K562 (cell line): ENCODE measurements around the gene IER3IP1. TPM values are rescaled to one million over a fixed set of nuclear protein-coding genes. Genes with fewer than 3 reads are reported as not detected.

ENCODE experiments used
- ATAC-seq: fragments of 200-7000 bp; cut with Tn5 transposase; 3 replicates; pipeline ENCODE4 v1.9.1; 2020; ENCODE audit warnings: moderate library complexity
- BruUV-seq: library from RNA; stranded (reverse); fragments of 400-500 nt; replicated peaks from 2 replicates; lab custom pipeline; 2021; lab: Mats Ljungman, UMichigan
- CTCF ChIA-PET: fragments of 300-600 bp; formaldehyde crosslinking; extraction: SDS; loops from one replicate; lab custom pipeline; 2021; ENCODE audit warnings: low intra/inter-chr PET ratio; lab: Yijun Ruan, JAX
- POLR2A ChIA-PET: fragments of 300-600, 350-650 bp; sonication (Branson Sonifier 250); formaldehyde crosslinking; extraction: SDS; loops from one replicate; lab custom pipeline; 2021; ENCODE audit warnings: antibody characterized with exemption, inconsistent platforms; lab: Yijun Ruan, JAX
- DNase-seq, 4 experiments: peaks; one replicate each; pipeline versions ENCODE4 v3.0.0 to v3.0.0-alpha.2; 2011 to 2018; ENCODE audit warnings: low spot score in 3 of 4, mixed read lengths in 3 of 4; ENCODE audit errors: extremely low read depth in 1 of 4
- FAIRE-seq: peaks from 2 replicates; lab custom pipeline; 2011; peaks lifted over from hg19 to GRCh38; lab: Jason Lieb, UNC
- H2AFZ ChIP-seq: 2 replicates; pipeline ENCODE4 v1.6.0; 2011; ENCODE audit warnings: low read depth, low read length, control low read depth, inconsistent platforms
- H3K27ac ChIP-seq: fragments of 200-600 bp; 3 replicates; pipeline ENCODE4 v1.8.0; 2011; ENCODE audit warnings: low read depth, mild to moderate bottlenecking, control low read depth, inconsistent platforms, low read length, moderate library complexity, mixed read lengths; ENCODE audit errors: extremely low read depth
- H3K27me3 ChIP-seq, 2 experiments: fragments of 300-600 bp in 1 of 2; 2 replicates in 1 of 2; 3 replicates in 1 of 2; pipeline versions ENCODE4 v1.6.0 to v1.8.0; 2011; ENCODE audit warnings: inconsistent platforms in 2 of 2, low read length in 2 of 2, mild to moderate bottlenecking in 1 of 2, mixed read lengths in 1 of 2, moderate library complexity in 1 of 2; ENCODE audit not compliant: control insufficient read depth in 2 of 2, insufficient read depth in 2 of 2
- H3K36me3 ChIP-seq: fragments of 300-600 bp; 3 replicates; pipeline ENCODE4 v1.8.0; 2011; ENCODE audit warnings: mild to moderate bottlenecking, low read length, inconsistent platforms; ENCODE audit not compliant: control insufficient read depth, insufficient read depth
- H3K4me1 ChIP-seq, 2 experiments: fragments of 200-600 bp in 1 of 2; replicated peaks in 1 of 2; 2 replicates in 1 of 2; 3 replicates in 1 of 2; pipeline versions ENCODE4 v1.5.1 to v1.8.0; 2011; ENCODE audit warnings: inconsistent platforms in 2 of 2, low read length in 2 of 2, mild to moderate bottlenecking in 1 of 2, mixed read lengths in 1 of 2, moderate library complexity in 1 of 2; ENCODE audit not compliant: control insufficient read depth in 2 of 2, insufficient read depth in 2 of 2
- H3K4me2 ChIP-seq: 2 replicates; pipeline ENCODE4 v1.6.1; 2011; ENCODE audit warnings: low read length, control low read depth, inconsistent platforms, mixed read lengths; ENCODE audit not compliant: insufficient read depth
- H3K4me3 ChIP-seq: fragments of 200-600 bp; sonication (generic), shearing (Covaris generic); 2 replicates; pipeline ENCODE4 v1.5.1; 2016; ENCODE audit warnings: control low read depth, inconsistent platforms
- H3K79me2 ChIP-seq: fragments of 200-600 bp; 3 replicates; pipeline ENCODE4 v1.8.0; 2011; ENCODE audit warnings: low read length, inconsistent platforms; ENCODE audit not compliant: control insufficient read depth, insufficient read depth
- H3K9ac ChIP-seq, 2 experiments: 2 replicates each; pipeline versions ENCODE4 v1.6.0 to v1.6.1; 2011; ENCODE audit warnings: low read depth in 2 of 2, low read length in 2 of 2, control low read depth in 1 of 2, inconsistent platforms in 1 of 2, mild to moderate bottlenecking in 1 of 2, mixed read lengths in 1 of 2; ENCODE audit not compliant: insufficient read depth in 1 of 2
- H3K9me1 ChIP-seq: one replicate; pipeline ENCODE4 v1.6.0; 2011; ENCODE audit warnings: inconsistent platforms, mild to moderate bottlenecking, low read length, moderate library complexity; ENCODE audit not compliant: control insufficient read depth, insufficient read depth
- H3K9me3 ChIP-seq: replicated peaks from 2 replicates; pipeline ENCODE4 v1.5.1; 2011; ENCODE audit warnings: low read depth, low read length, inconsistent platforms; ENCODE audit not compliant: control insufficient read depth, insufficient read depth
- H4K20me1 ChIP-seq: replicated peaks from 2 replicates; pipeline ENCODE4 v1.6.1; 2011; ENCODE audit warnings: low read length, inconsistent platforms, mixed read lengths; ENCODE audit not compliant: control insufficient read depth, insufficient read depth
- BRD9 ChIP-seq: fragments of 450-650 bp; IDR thresholded peaks from 2 replicates; pipeline ENCODE4 v1.6.1; 2018; ENCODE audit warnings: low read depth; ENCODE audit not compliant: partially characterized antibody
- FOS ChIP-seq: IDR thresholded peaks from 3 replicates; pipeline ENCODE4 v1.6.1; 2011; ENCODE audit not compliant: insufficient read length; ENCODE audit errors: extremely low read depth
- GABPB1 ChIP-seq: sonication (generic); formaldehyde crosslinking; IDR thresholded peaks from 2 replicates; pipeline ENCODE4 v1.8.0; 2022; ENCODE audit warnings: mild to moderate bottlenecking, missing genetic modification reagents
- IRF2 ChIP-seq: sonication (generic); formaldehyde crosslinking; IDR thresholded peaks from 2 replicates; pipeline ENCODE4 v1.8.1; 2022; ENCODE audit warnings: mild to moderate bottlenecking, missing genetic modification reagents
- JUND ChIP-seq, 2 experiments: IDR thresholded peaks; 2 replicates in 1 of 2; 3 replicates in 1 of 2; pipeline ENCODE4 v1.6.1; 2011; ENCODE audit warnings: borderline replicate concordance in 2 of 2, low read depth in 2 of 2, low read length in 2 of 2, improper control_type of control experiment in 1 of 2, missing biosample characterization in 1 of 2, missing genetic modification characterization in 1 of 2, missing genetic modification reagents in 1 of 2
- MTA1 ChIP-seq: fragments of 450-650 bp; IDR thresholded peaks from 2 replicates; pipeline ENCODE4 v1.6.1; 2017; ENCODE audit warnings: borderline replicate concordance
- OTX1 ChIP-seq: fragments of 450-650 bp; formaldehyde crosslinking; IDR thresholded peaks from 2 replicates; pipeline ENCODE4 v1.4.0; 2022; ENCODE audit warnings: mild to moderate bottlenecking
- PHF8 ChIP-seq: fragments of 200-600 bp; sonication (generic); IDR thresholded peaks from 2 replicates; pipeline ENCODE4 v1.6.1; 2012; ENCODE audit warnings: mixed run types, mild to moderate bottlenecking, inconsistent platforms, low read length, moderate library complexity, borderline replicate concordance
- RAD21 ChIP-seq, 2 experiments: fragments of 250-450 bp in 1 of 2; fragments of 450-650 bp in 1 of 2; sonication (Bioruptor Pico) in 1 of 2; formaldehyde crosslinking in 1 of 2; IDR thresholded peaks in 1 of 2; conservative IDR thresholded peaks in 1 of 2; 2 replicates each; pipeline versions ENCODE4 v1.4.0 to v1.8.0; 2020 to 2022; ENCODE audit warnings: mild to moderate bottlenecking in 2 of 2, moderate library complexity in 1 of 2
- TRIM25 ChIP-seq: fragments of 450-650 bp; IDR thresholded peaks from 2 replicates; pipeline ENCODE4 v1.7.0; 2016; ENCODE audit warnings: borderline replicate concordance
- ZNF143 ChIP-seq: sonication (generic); formaldehyde crosslinking; IDR thresholded peaks from 2 replicates; pipeline ENCODE4 v1.9.0; 2022; ENCODE audit warnings: mild to moderate bottlenecking, missing genetic modification reagents
- ZNF224 ChIP-seq: sonication (generic); formaldehyde crosslinking; IDR thresholded peaks from 2 replicates; pipeline ENCODE4 v1.8.0; 2022; ENCODE audit warnings: mild to moderate bottlenecking, missing genetic modification reagents
- ZNF311 ChIP-seq: fragments of 250-450 bp; sonication (Bioruptor Pico); IDR thresholded peaks from 2 replicates; pipeline ENCODE4 v1.4.0; 2020; ENCODE audit warnings: mild to moderate bottlenecking, moderate library complexity
- ZNF76 ChIP-seq: fragments of 250-450 bp; sonication (Bioruptor Pico); IDR thresholded peaks from 2 replicates; pipeline ENCODE4 v1.4.0; 2020; ENCODE audit warnings: mild to moderate bottlenecking, moderate library complexity, borderline replicate concordance
- ZSCAN29 ChIP-seq: fragments of 450-650 bp; IDR thresholded peaks from 2 replicates; pipeline ENCODE4 v1.6.1; 2017
- ZZZ3 ChIP-seq: fragments of 450-650 bp; IDR thresholded peaks from 2 replicates; pipeline ENCODE4 v1.6.1; 2016; ENCODE audit warnings: antibody characterized with exemption, mild to moderate bottlenecking, moderate library complexity
- WGBS: fragments of 100-300 bp; shearing (Covaris generic); methylation state at CpG from one replicate; pipeline ENCODE4 v1.1.6; 2016; ENCODE audit warnings: low coverage, mixed read lengths; ENCODE audit not compliant: insufficient coverage; ENCODE audit errors: missing lambda C conversion rate; 5-methylcytosine and 5-hydroxymethylcytosine counted together
- in situ Hi-C: fragments of 300-500 bp; cut with MboI; formaldehyde crosslinking; loops from 4 replicates; pipeline ENCODE4 v1.15.0; 2018; ENCODE audit warnings: inconsistent platforms, mixed read lengths
- intact Hi-C: fragments of 100-400 bp; cut with micrococcal nuclease; formaldehyde crosslinking; loops from 2 replicates; pipeline ENCODE4 v1.14.2; 2022
- polyA plus RNA-seq, 8 experiments: library from polyadenylated mRNA; depleted of rRNA in 4 of 8; stranded (reverse) in 5 of 8; unstranded in 3 of 8; fragments of >200 nt; fragmentation: Nextera tagmentation in 2 of 8; fragmentation: Illumina TruSeq in 1 of 8; extraction: Ambion mirVana in 2 of 8; extraction: Trizol in 1 of 8; gene quantifications; 2 replicates each; pipeline versions ENCODE4 v1.2.1 to v1.2.3, GENCODE V29; 2011 to 2014; ENCODE audit warnings: inconsistent platforms in 1 of 8, missing spikeins in 1 of 8
- total RNA-seq, 7 experiments: library from RNA; depleted of rRNA in 6 of 7; stranded (reverse); fragments of >200 nt in 6 of 7; fragmentation: Illumina TruSeq in 2 of 7; extraction: Trizol in 2 of 7; gene quantifications; 2 replicates each; pipeline versions ENCODE4 v1.2.1 to v1.2.3, GENCODE V29; 2011 to 2021; ENCODE audit warnings: low replicate concordance in 1 of 7

The IER3IP1 gene
- total and polyA plus RNA-seq, 9 of the 15 experiments (the other 6 are each of a cell fraction or from before 2014, with no cell fraction given): 9.0 to 38.2 (median 19.9) TPM

GRCh38 chr18:47168913-47169312 lies 7.3 kb downstream of the IER3IP1 start:
- Histone ChIP-seq H3K79me2 (peaks cover 78% of the 10 kb centered on the region), H3K9ac (no peak overlapping the region), H4K20me1 (peaks cover 15% of the 10 kb centered on the region; the same call in 1 of the 2 replicates), H2AFZ (no peak overlapping the region), H3K27me3 (no peaks in the 10 kb centered on the region), H3K27ac (no peak overlapping the region), H3K4me3 (no peak overlapping the region), H3K36me3 (peaks cover 2% of the 10 kb centered on the region; the same call in 1 of the 3 replicates), H3K4me2 (no peak overlapping the region), H3K9me3 (no peaks in the 10 kb centered on the region), H3K9me1 (no peaks in the 10 kb centered on the region), H3K4me1 (peaks cover 0 to 10% of the 10 kb centered on the region in 2 experiments; a peak in 3 of 5 replicates)
- FAIRE-seq: no peak
- in situ Hi-C loops: no loop called here
- BruUV-seq: no TSS peak
- no peak for DNase-seq
- TF ChIP-seq RAD21 (CRISPR knock-in tag; conservative IDR thresholded peaks at IDR 0.05 in 1 of 2, IDR thresholded peaks at IDR 0.05 in 1 of 2) (no peak), GABPB1 (CRISPR knock-in tag) (no peak), PHF8 (no peak)
- CTCF ChIA-PET: no interaction called here
- no peak for ATAC-seq
- POLR2A ChIA-PET: no interaction called here
- WGBS: 92% methylated on average over 1 of the region's 1 CpG
- intact Hi-C loops: no loop called here

- no peak overlapping the region for H2AFZ ChIP-seq
- TF ChIP-seq BRD9 (no peak), ZNF224 (CRISPR knock-in tag) (no peak), MTA1 (no peak), ZNF143 (CRISPR knock-in tag) (no peak), ZNF311 (no peak), JUND (IDR thresholded peaks at IDR 0.05; ENCODE audit: borderline replicate concordance, low read depth, low read length) (no peak), JUND (tag; IDR thresholded peaks at IDR 0.05; ENCODE audit: borderline replicate concordance, low read depth, low read length) (no peak), ZZZ3 (no peak), OTX1 (CRISPR knock-in tag) (no peak), IRF2 (CRISPR knock-in tag) (no peak), ZSCAN29 (no peak), ZNF76 (CRISPR knock-in tag) (no peak), TRIM25 (no peak), FOS (no peak)
- peaks cover 15% of the 10 kb centered on the region; the same call in 1 of the 2 replicates for H4K20me1 ChIP-seq
- ATAC-seq (no peak), DNase-seq (no peak), FAIRE-seq (no peak)
- H3K79me2 ChIP-seq: peaks cover 78% of the 10 kb centered on the region
- H3K9me1 ChIP-seq: no peaks in the 10 kb centered on the region
- BruUV-seq: no TSS peak
- H3K36me3 ChIP-seq: peaks cover 2% of the 10 kb centered on the region; the same call in 1 of the 3 replicates
- intact Hi-C loops: no loop called here
- no peaks in the 10 kb centered on the region for H3K9me3 ChIP-seq
- in situ Hi-C loops: no loop called here
- ChIA-PET CTCF (no interaction called here), POLR2A (no interaction called here)
- no peak overlapping the region for H3K27ac ChIP-seq
- peaks cover 0 to 10% of the 10 kb centered on the region in 2 experiments; a peak in 3 of 5 replicates for H3K4me1 ChIP-seq
- no peak overlapping the region for H3K4me2 ChIP-seq
- H3K9ac ChIP-seq: no peak overlapping the region
- H3K4me3 ChIP-seq: no peak overlapping the region
- H3K27me3 ChIP-seq: no peaks in the 10 kb centered on the region
Measured at GRCh38 chr18:47168509-47168908, 7.7 kb downstream of the IER3IP1 start.
